Astrocyte (in vitro differentiated cells and primary cell): Measurements from ENCODE around the gene NUFIP2.

ENCODE experiments used
- CTCF ChIP-seq: IDR thresholded peaks from 2 replicates; pipeline ENCODE4 v1.5.1; 2011; ENCODE audit warnings: low read depth, mild to moderate bottlenecking, inconsistent platforms, low read length, moderate library complexity; ENCODE audit not compliant: insufficient read depth
- EZH2 ChIP-seq: IDR thresholded peaks from 2 replicates; pipeline ENCODE4 v1.6.1; 2012; ENCODE audit warnings: mild to moderate bottlenecking, low read length, inconsistent platforms; ENCODE audit not compliant: insufficient read depth

GRCh38 chr17:29252101-29252791 is 41.7 kb downstream of the NUFIP2 start:
- no peak for TF ChIP-seq EZH2
- TF ChIP-seq CTCF: peak; percentile 60
